HL-60 (cell line): ENCODE data around the gene FAM53B.

Experiments used
- CTCF ChIP-seq: IDR thresholded peaks from one replicate; pipeline ENCODE4 v1.5.1; 2011; ENCODE audit warnings: low read length, control low read depth, inconsistent platforms; ENCODE audit not compliant: insufficient read depth
- GABPA ChIP-seq: IDR thresholded peaks from 2 replicates; pipeline ENCODE4 v1.6.1; 2012; ENCODE audit warnings: low read depth
- POLR2AphosphoS5 ChIP-seq: IDR thresholded peaks from 2 replicates; pipeline ENCODE4 v1.6.1; 2012; ENCODE audit warnings: low read depth
- SPI1 ChIP-seq: IDR thresholded peaks from 2 replicates; pipeline ENCODE4 v1.6.1; 2012; ENCODE audit warnings: low read depth, mild to moderate bottlenecking, borderline replicate concordance

- TF ChIP-seq CTCF (no peak), POLR2AphosphoS5 (no peak), GABPA (no peak), SPI1 (no peak)
These were observed 79.1 kb downstream of the FAM53B start for GRCh38 chr10:124665091-124665490.
